Activated T-helper 1 cell treated with anti-CD3 and anti-CD28 coated beads, Interleukin-12 subunit alpha, Interleukin-12 subunit beta, Interleukin-2, Interleukin-4 antibody, amounts not matched to agents 30 ng/mL and 10 ng/mL and 1 ng/mL, durations not matched to agents 14 hours and 24 hours and 36 hours (primary cell): ENCODE data around the gene NRAS. TPM values are rescaled to one million over a fixed set of nuclear protein-coding genes. Genes with fewer than 3 reads are reported as not detected.

ENCODE experiments used
- DNase-seq: peaks from one replicate; pipeline ENCODE4 v3.0.0; 2021; ENCODE audit warnings: low spot score
- H3K27ac Mint-ChIP-seq: one replicate; pipeline ENCODE4 v1.8.0; 2021; ENCODE audit warnings: mild to moderate bottlenecking, mixed read lengths
- H3K27me3 Mint-ChIP-seq: one replicate; pipeline ENCODE4 v1.8.0; 2022; ENCODE audit warnings: mild to moderate bottlenecking, moderate library complexity, mixed read lengths; ENCODE audit not compliant: insufficient read depth
- H3K36me3 Mint-ChIP-seq: one replicate; pipeline ENCODE4 v1.8.0; 2021; ENCODE audit warnings: low read depth, mixed read lengths
- H3K4me1 Mint-ChIP-seq: one replicate; pipeline ENCODE4 v1.8.0; 2021; ENCODE audit warnings: low read depth, mixed read lengths
- H3K4me3 Mint-ChIP-seq: one replicate; pipeline ENCODE4 v1.8.0; 2021; ENCODE audit warnings: mild to moderate bottlenecking, moderate library complexity, mixed read lengths
- H3K9me3 Mint-ChIP-seq: one replicate; pipeline ENCODE4 v1.8.0; 2021; ENCODE audit warnings: mixed read lengths
- intact Hi-C: fragments of 100-400 bp; cut with micrococcal nuclease; formaldehyde crosslinking; loops from one replicate; pipeline ENCODE4 v1.15.1; 2024
- total RNA-seq: library from RNA; stranded (reverse); gene quantifications from 2 replicates; pipeline ENCODE4 v1.2.3, GENCODE V29; 2022

The NRAS gene
- total RNA-seq, 1 donor from 2014 or later, result 57.5 TPM

- peaks cover 26% of the 10 kb centered on the region for H3K4me1 Mint-ChIP-seq
- peak overlapping the region; percentile 26 for H3K27ac Mint-ChIP-seq
- no peak for DNase-seq
- H3K4me3 Mint-ChIP-seq, result no peak overlapping the region
- H3K36me3 Mint-ChIP-seq, result peaks cover 63% of the 10 kb centered on the region
- H3K27me3 Mint-ChIP-seq, result no peaks in the 10 kb centered on the region
- H3K9me3 Mint-ChIP-seq, result no peaks in the 10 kb centered on the region
- intact Hi-C loops, result loop anchor here (2.0 to 10.0 kb wide), 3 partner anchors 13 to 817 kb away; partner anchors contain the start of genes AP4B1 and OLFML3
Observed at GRCh38 chr1:114719424-114719787, 2.8 kb upstream of the NRAS start.

GRCh38 chr1:114718661-114719423 lies 2.3 kb upstream of the NRAS start:
- Mint-ChIP-seq H3K36me3 (peaks cover 64% of the 10 kb centered on the region), H3K27me3 (no peaks in the 10 kb centered on the region), H3K4me3 (no peak overlapping the region), H3K4me1 (peaks cover 31% of the 10 kb centered on the region), H3K9me3 (no peaks in the 10 kb centered on the region), H3K27ac (peak overlapping the region; percentile 26)
- intact Hi-C loops, result loop anchor here (2.0 to 10.0 kb wide), 3 partner anchors 14 to 817 kb away; partner anchors contain the start of genes AP4B1 and OLFML3
- no peak for DNase-seq

DNA sequence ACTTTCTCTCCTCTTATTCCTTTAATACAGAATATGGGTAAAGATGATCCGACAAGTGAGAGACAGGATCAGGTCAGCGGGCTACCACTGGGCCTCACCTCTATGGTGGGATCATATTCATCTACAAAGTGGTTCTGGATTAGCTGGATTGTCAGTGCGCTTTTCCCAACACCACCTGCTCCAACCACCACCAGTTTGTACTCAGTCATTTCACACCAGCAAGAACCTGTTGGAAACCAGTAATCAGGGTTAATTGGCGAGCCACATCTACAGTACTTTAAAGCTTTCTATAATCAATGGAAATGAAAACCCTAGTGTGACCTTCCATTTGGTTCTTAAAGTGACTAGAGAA lies 643 bp downstream of the NRAS start:
- DNase-seq, result no peak
- peaks cover 39% of the 10 kb centered on the region for H3K4me1 Mint-ChIP-seq

GRCh38 chr1:114712977-114713376 lies 3.6 kb downstream of the NRAS start:
- H3K4me1 Mint-ChIP-seq, result peaks cover 38% of the 10 kb centered on the region
- no peak overlapping the region for H3K4me3 Mint-ChIP-seq
- DNase-seq, result no peak
- intact Hi-C loops, result loop anchor here (10.0 kb wide), 1 partner anchor 738 kb away; the partner anchor contains the start of gene OLFML3
- no peaks in the 10 kb centered on the region for H3K9me3 Mint-ChIP-seq
- H3K27ac Mint-ChIP-seq, result no peak overlapping the region
- no peaks in the 10 kb centered on the region for H3K27me3 Mint-ChIP-seq
- H3K36me3 Mint-ChIP-seq, result peaks cover 43% of the 10 kb centered on the region

More for the DNA sequence above, 643 bp downstream of the NRAS start:
- peak overlapping the region; percentile 99 for H3K27ac Mint-ChIP-seq
- no peaks in the 10 kb centered on the region for H3K27me3 Mint-ChIP-seq
- intact Hi-C loops, result loop anchor here (1.0 to 10.0 kb wide), 10 partner anchors 41 to 904 kb away; partner anchors contain the start of genes AP4B1, BCAS2, CSDE1 and DENND2C
- peaks cover 54% of the 10 kb centered on the region for H3K36me3 Mint-ChIP-seq
- peak overlapping the region; percentile 99 for H3K4me3 Mint-ChIP-seq
- H3K9me3 Mint-ChIP-seq, result no peaks in the 10 kb centered on the region

- H3K4me3 Mint-ChIP-seq, result no peak overlapping the region
- peak overlapping the region; percentile 75 for H3K27ac Mint-ChIP-seq
- H3K4me1 Mint-ChIP-seq, result peaks cover 17% of the 10 kb centered on the region
- intact Hi-C loops, result loop anchor here (10.0 kb wide), 1 partner anchor 736 kb away; the partner anchor contains the start of gene OLFML3
- no peak for DNase-seq
- no peaks in the 10 kb centered on the region for H3K27me3 Mint-ChIP-seq
- H3K9me3 Mint-ChIP-seq, result no peaks in the 10 kb centered on the region
- H3K36me3 Mint-ChIP-seq, result peaks cover 43% of the 10 kb centered on the region
Observed at GRCh38 chr1:114710360-114710759, 6.2 kb downstream of the NRAS start.

DNA sequence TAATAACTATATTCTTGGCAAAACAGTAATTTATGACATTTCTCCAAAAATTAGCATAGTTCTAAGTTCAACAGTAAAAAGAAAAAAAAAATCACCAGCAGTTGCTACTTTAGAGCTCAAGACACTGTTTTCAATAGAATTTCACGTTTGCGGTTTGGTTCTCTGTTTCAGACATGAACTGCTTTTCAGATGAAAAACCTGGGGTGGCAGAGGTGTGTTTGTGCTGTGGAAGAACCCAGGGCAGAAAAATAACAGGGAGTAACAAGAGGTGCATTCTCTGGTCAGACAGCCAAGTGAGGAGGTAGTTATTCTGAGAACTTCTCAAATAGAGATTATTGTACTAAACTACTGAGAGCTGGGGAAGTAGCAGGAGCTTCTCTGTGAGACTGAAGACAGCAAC lies 9.0 kb downstream of the NRAS start:
- Mint-ChIP-seq H3K36me3 (peaks cover 41% of the 10 kb centered on the region), H3K27ac (no peak overlapping the region), H3K9me3 (no peaks in the 10 kb centered on the region), H3K4me3 (no peak overlapping the region), H3K4me1 (peaks cover 4% of the 10 kb centered on the region), H3K27me3 (no peaks in the 10 kb centered on the region)
- intact Hi-C loops, result no loop called here
- no peak for DNase-seq

- intact Hi-C loops, result no loop called here
- no peaks in the 10 kb centered on the region for H3K9me3 Mint-ChIP-seq
Observed at GRCh38 chr1:114703242-114703641, 13.3 kb downstream of the NRAS start.

GRCh38 chr1:114702737-114703136 lies 13.8 kb downstream of the NRAS start:
- intact Hi-C loops, result no loop called here
- no peak overlapping the region for H3K4me3 Mint-ChIP-seq

More at GRCh38 chr1:114703242-114703641, 13.3 kb downstream of the NRAS start:
- no peak for DNase-seq
- Mint-ChIP-seq H3K36me3 (peaks cover 27% of the 10 kb centered on the region), H3K27ac (no peak overlapping the region), H3K4me1 (no peaks in the 10 kb centered on the region), H3K4me3 (no peak overlapping the region), H3K27me3 (peaks cover 4% of the 10 kb centered on the region)

GRCh38 chr1:114701931-114702330 lies 14.6 kb downstream of the NRAS start:
- Mint-ChIP-seq H3K4me3 (no peak overlapping the region), H3K27ac (no peak overlapping the region), H3K27me3 (peaks cover 6% of the 10 kb centered on the region), H3K4me1 (no peaks in the 10 kb centered on the region), H3K9me3 (no peaks in the 10 kb centered on the region), H3K36me3 (peaks cover 17% of the 10 kb centered on the region)
- DNase-seq, result no peak
- intact Hi-C loops, result no loop called here

More at GRCh38 chr1:114702737-114703136, 13.8 kb downstream of the NRAS start:
- no peaks in the 10 kb centered on the region for H3K4me1 Mint-ChIP-seq
- no peaks in the 10 kb centered on the region for H3K9me3 Mint-ChIP-seq
- H3K36me3 Mint-ChIP-seq, result peaks cover 25% of the 10 kb centered on the region
- no peak for DNase-seq
- H3K27ac Mint-ChIP-seq, result no peak overlapping the region
- peaks cover 4% of the 10 kb centered on the region for H3K27me3 Mint-ChIP-seq

DNA sequence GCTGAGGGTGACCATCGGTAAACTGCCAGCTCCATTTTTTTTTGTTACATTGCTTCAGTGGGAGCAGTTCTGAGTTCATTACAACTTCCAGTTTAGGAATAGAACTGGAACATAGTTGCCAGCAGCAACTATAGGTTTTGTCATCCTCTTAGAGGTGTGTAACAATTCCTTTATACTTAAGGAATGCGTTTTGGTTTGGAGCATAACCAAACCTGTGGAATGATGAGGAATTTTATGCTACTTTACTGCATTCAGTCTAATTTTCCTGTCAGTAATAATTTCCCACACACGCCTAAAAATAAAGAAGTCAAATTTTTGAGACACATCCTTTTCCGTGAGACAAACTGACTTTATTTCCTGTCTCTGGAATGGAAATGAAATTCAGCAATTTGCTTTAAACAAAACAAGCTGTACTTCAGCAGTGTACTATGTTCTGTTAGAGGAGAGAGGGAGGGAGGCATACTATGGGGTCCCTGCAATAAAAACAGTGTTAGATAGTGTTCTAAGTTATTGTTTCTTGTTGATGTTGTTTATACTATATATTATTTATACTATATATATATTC lies 16.5 kb downstream of the NRAS start:
- DNase-seq, result no peak
- Mint-ChIP-seq H3K27ac (no peak overlapping the region), H3K9me3 (no peaks in the 10 kb centered on the region), H3K4me3 (no peak overlapping the region), H3K4me1 (no peaks in the 10 kb centered on the region), H3K36me3 (peaks cover 8% of the 10 kb centered on the region), H3K27me3 (peaks cover 12% of the 10 kb centered on the region)
- intact Hi-C loops, result no loop called here

GRCh38 chr1:114696810-114697209 lies 19.8 kb downstream of the NRAS start:
- Mint-ChIP-seq H3K4me1 (no peaks in the 10 kb centered on the region), H3K27ac (no peak overlapping the region), H3K27me3 (peaks cover 14% of the 10 kb centered on the region), H3K4me3 (no peak overlapping the region), H3K36me3 (no peaks in the 10 kb centered on the region), H3K9me3 (no peaks in the 10 kb centered on the region)
- no peak for DNase-seq
- intact Hi-C loops, result no loop called here

GRCh38 chr1:114695430-114696058 lies 21.0 kb downstream of the NRAS start, which contains the start of gene AMPD1:
Gene AMPD1 (minus strand): TSS chr1:114695546. CDS start chr1:114695471, 75 bp downstream.
- no peaks in the 10 kb centered on the region for H3K36me3 Mint-ChIP-seq
- H3K9me3 Mint-ChIP-seq, result no peaks in the 10 kb centered on the region
- no peak for DNase-seq
- no peak within 1 kb of the TSS for H3K27ac Mint-ChIP-seq
- H3K27me3 Mint-ChIP-seq, result peaks cover 15% of the 10 kb centered on the region
- intact Hi-C loops, result no loop called here
- H3K4me3 Mint-ChIP-seq, result no peak within 1 kb of the TSS
- no peaks in the 10 kb centered on the region for H3K4me1 Mint-ChIP-seq
